CD4-positive, alpha-beta T cell treated with Interleukin-15 for 1 hour (primary cell): ENCODE measurements around the gene KCNE1.
"Not testable (repeated sequence)": the region's sequence is repeated elsewhere in the genome, so short reads cannot be mapped to it uniquely, and the experiment has no call there.

ENCODE experiments used
- DNase-seq: peaks from one replicate; pipeline ENCODE4 v3.0.0-alpha.2; 2020

KCNE1 gene

GRCh38 chr21:34510148-34511142, 1.6 kb downstream of the KCNE1 start:
- peak; percentile 68 for DNase-seq

GRCh38 chr21:34509151-34509550, 2.9 kb downstream of the KCNE1 start:
- DNase-seq: no peak

- DNase-seq: no peak
These were observed 7.4 kb downstream of the KCNE1 start for GRCh38 chr21:34504595-34504994.

- DNase-seq: no peak
These were observed 9.4 kb downstream of the KCNE1 start for GRCh38 chr21:34502480-34503106.

GRCh38 chr21:34501716-34502115, 10.3 kb downstream of the KCNE1 start:
- DNase-seq: no peak

GRCh38 chr21:34500191-34500590, 11.8 kb downstream of the KCNE1 start:
- no peak for DNase-seq

GRCh38 chr21:34499116-34499515, 12.9 kb downstream of the KCNE1 start:
- no peak for DNase-seq

GRCh38 chr21:34498623-34499022, 13.4 kb downstream of the KCNE1 start:
- DNase-seq: no peak

GRCh38 chr21:34483854-34484253, 28.2 kb downstream of the KCNE1 start:
- DNase-seq: not testable (repeated sequence)

GRCh38 chr21:34483435-34483834, 28.6 kb downstream of the KCNE1 start:
- not testable (repeated sequence) for DNase-seq

- not testable (repeated sequence) for DNase-seq
These were observed 44.7 kb downstream of the KCNE1 start for GRCh38 chr21:34467333-34467732.

GRCh38 chr21:34459426-34459825, 52.6 kb downstream of the KCNE1 start:
- not testable (repeated sequence) for DNase-seq

- DNase-seq: not testable (repeated sequence)
These were observed 53.7 kb downstream of the KCNE1 start for GRCh38 chr21:34458266-34458665.

GRCh38 chr21:34456180-34456579, 55.8 kb downstream of the KCNE1 start:
- not testable (repeated sequence) for DNase-seq

GRCh38 chr21:34455628-34456027, 56.4 kb downstream of the KCNE1 start:
- DNase-seq: not testable (repeated sequence)

GRCh38 chr21:34447018-34447417, 65.0 kb downstream of the KCNE1 start:
- DNase-seq: not testable (repeated sequence)

- DNase-seq: not testable (repeated sequence)
These were observed 68.5 kb downstream of the KCNE1 start for GRCh38 chr21:34443486-34443885.

GRCh38 chr21:34429710-34430109, 82.3 kb downstream of the KCNE1 start:
- DNase-seq: not testable (repeated sequence)

GRCh38 chr21:34428441-34428840, 83.6 kb downstream of the KCNE1 start:
- DNase-seq: not testable (repeated sequence)

- DNase-seq: not testable (repeated sequence)
These were observed 84.7 kb downstream of the KCNE1 start for GRCh38 chr21:34427339-34427738.

GRCh38 chr21:34423805-34424204, 88.2 kb downstream of the KCNE1 start, which contains the start of gene SMIM34:
SMIM34 (minus strand) TSS chr21:34423951; CDS start chr21:34423839, 112 bp downstream.
- not testable (repeated sequence) for DNase-seq

GRCh38 chr21:34417448-34418077, 94.4 kb downstream of the KCNE1 start:
- DNase-seq: not testable (repeated sequence)

GRCh38 chr21:34407294-34407693, 104.7 kb downstream of the KCNE1 start:
- DNase-seq: not testable (repeated sequence)
